ENCODE results near the gene MED10. TPM values are rescaled to one million over a fixed set of nuclear protein-coding genes. Genes with fewer than 3 reads are reported as not detected.

MED10 gene
- total and polyA plus RNA-seq, 9 of the 15 experiments (the other 6 are each of a cell fraction or from before 2014, with no cell fraction given): 23.8 to 83.4 (median 58.8) TPM

- TF ChIP-seq ZFP30 (CRISPR knock-in tag; IDR thresholded peaks at IDR 0.05; ENCODE audit: borderline replicate concordance): no peak
These were observed 45.2 kb upstream of the MED10 start (continued) for GRCh38 chr5:6423327-6424109.

- no peaks in the 10 kb centered on the region for H3K79me2 ChIP-seq (ENCODE audit: control insufficient read depth, insufficient read depth, low read length)
- ChIA-PET CTCF (ENCODE audit: low intra/inter-chr PET ratio) (no interaction called here), POLR2A (no interaction called here)
- H3K4me3 ChIP-seq: no peak overlapping the region
- no TSS peak for BruUV-seq (replicated peaks)
- H4K20me1 ChIP-seq (replicated peaks; ENCODE audit: control insufficient read depth, insufficient read depth, low read length): peaks cover 7% of the 10 kb centered on the region; the same call in 1 of the 2 replicates
- H3K27ac ChIP-seq (ENCODE audit: extremely low read depth, low read depth, low read length): no peak overlapping the region
- no peak for DNase-seq (ENCODE audit: extremely low read depth in 1 of 4, low spot score in 3 of 4)
- no peak for ATAC-seq
- intact Hi-C loops (cut with micrococcal nuclease): no loop called here
- H3K36me3 ChIP-seq (ENCODE audit: control insufficient read depth, insufficient read depth, low read length): no peaks in the 10 kb centered on the region
- in situ Hi-C loops (cut with MboI): no loop called here
- 0% methylated on average over 8 of the region's 8 CpGs for WGBS (ENCODE audit: insufficient coverage, low coverage, missing lambda C conversion rate)
- H3K4me2 ChIP-seq (ENCODE audit: insufficient read depth, low read length): no peak overlapping the region
- no peak overlapping the region for H2AFZ ChIP-seq (ENCODE audit: low read depth, low read length)
- no peaks in the 10 kb centered on the region for H3K9me1 ChIP-seq (ENCODE audit: control insufficient read depth, insufficient read depth, low read length)
- FAIRE-seq: no peak
- peaks cover 43 to 76% of the 10 kb centered on the region in 2 experiments for H3K27me3 ChIP-seq (ENCODE audit: control insufficient read depth in 2 of 2, insufficient read depth in 2 of 2, low read length in 2 of 2)
- no peaks in the 10 kb centered on the region for H3K4me1 ChIP-seq (replicated peaks in 1 of 2; ENCODE audit: control insufficient read depth in 2 of 2, insufficient read depth in 2 of 2, low read length in 2 of 2)
- H3K9ac ChIP-seq (ENCODE audit: insufficient read depth in 1 of 2, low read depth in 2 of 2, low read length in 2 of 2): no peak overlapping the region
- H3K9me3 ChIP-seq (replicated peaks; ENCODE audit: control insufficient read depth, insufficient read depth, low read depth, low read length): no peaks in the 10 kb centered on the region
- TF ChIP-seq HDAC1 (IDR thresholded peaks at IDR 0.05): no peak
- no peak for TF ChIP-seq HNRNPK (IDR thresholded peaks at IDR 0.05; ENCODE audit: low read depth, low read length, poor library complexity, severe bottlenecking)
- TF ChIP-seq ZBTB11 (CRISPR knock-in tag; IDR thresholded peaks at IDR 0.05): no peak
- TF ChIP-seq ZBTB9 (CRISPR knock-in tag; IDR thresholded peaks at IDR 0.05): no peak
- TF ChIP-seq ZBTB8A (IDR thresholded peaks at IDR 0.05; ENCODE audit: partially characterized antibody): no peak
- TF ChIP-seq NFE2L1 (tag; IDR thresholded peaks at IDR 0.05; ENCODE audit: borderline replicate concordance, low read depth): no peak
- TF ChIP-seq HMG20A (CRISPR knock-in tag; conservative IDR thresholded peaks at IDR 0.05): no peak
- TF ChIP-seq SAP30 (IDR thresholded peaks at IDR 0.05; ENCODE audit: borderline replicate concordance, insufficient read depth, low read depth, low read length, poor library complexity, severe bottlenecking): no peak
- TF ChIP-seq PHTF2 (CRISPR knock-in tag; IDR thresholded peaks at IDR 0.05): no peak
- no peak for TF ChIP-seq ARID3B (CRISPR knock-in tag; IDR thresholded peaks at IDR 0.05; ENCODE audit: borderline replicate concordance)
These were observed 41.0 kb upstream of the MED10 start for GRCh38 chr5:6419340-6419852.

Data from K562 (cell line).